Prostate gland (tissue), 2 donors: ENCODE results near the gene BRD1.

ENCODE experiments used
- POLR2A ChIP-seq: fragments of 450-650 bp; IDR thresholded peaks from one replicate; pipeline ENCODE4 v1.6.1; 2016; ENCODE audit warnings: antibody characterized with exemption, mild to moderate bottlenecking
- POLR2AphosphoS5 ChIP-seq: sonication (generic); formaldehyde crosslinking; IDR thresholded peaks from one replicate; pipeline ENCODE4 v1.6.1; 2017; ENCODE audit warnings: antibody characterized with exemption
- TF ChIP-seq, protein P1 (sequence below), 4 experiments: fragments of 200-600 bp in 2 of 4; fragments of 450-650 bp in 2 of 4; sonication (generic) in 2 of 4; IDR thresholded peaks; 1 replicate in 3 of 4; 2 replicates in 1 of 4; pipeline ENCODE4 v1.5.1; 2016 to 2019; ENCODE audit warnings: antibody characterized with exemption in 4 of 4, mild to moderate bottlenecking in 2 of 4, moderate library complexity in 2 of 4

- no peak for TF ChIP-seq POLR2A
- TF ChIP-seq, protein P1, sequence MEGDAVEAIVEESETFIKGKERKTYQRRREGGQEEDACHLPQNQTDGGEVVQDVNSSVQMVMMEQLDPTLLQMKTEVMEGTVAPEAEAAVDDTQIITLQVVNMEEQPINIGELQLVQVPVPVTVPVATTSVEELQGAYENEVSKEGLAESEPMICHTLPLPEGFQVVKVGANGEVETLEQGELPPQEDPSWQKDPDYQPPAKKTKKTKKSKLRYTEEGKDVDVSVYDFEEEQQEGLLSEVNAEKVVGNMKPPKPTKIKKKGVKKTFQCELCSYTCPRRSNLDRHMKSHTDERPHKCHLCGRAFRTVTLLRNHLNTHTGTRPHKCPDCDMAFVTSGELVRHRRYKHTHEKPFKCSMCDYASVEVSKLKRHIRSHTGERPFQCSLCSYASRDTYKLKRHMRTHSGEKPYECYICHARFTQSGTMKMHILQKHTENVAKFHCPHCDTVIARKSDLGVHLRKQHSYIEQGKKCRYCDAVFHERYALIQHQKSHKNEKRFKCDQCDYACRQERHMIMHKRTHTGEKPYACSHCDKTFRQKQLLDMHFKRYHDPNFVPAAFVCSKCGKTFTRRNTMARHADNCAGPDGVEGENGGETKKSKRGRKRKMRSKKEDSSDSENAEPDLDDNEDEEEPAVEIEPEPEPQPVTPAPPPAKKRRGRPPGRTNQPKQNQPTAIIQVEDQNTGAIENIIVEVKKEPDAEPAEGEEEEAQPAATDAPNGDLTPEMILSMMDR (IDR thresholded peaks at IDR 0.05): no peak
- TF ChIP-seq POLR2AphosphoS5: no peak
Measured at GRCh38 chr22:49801391-49802060, 26.1 kb downstream of the BRD1 start.
